Measurements from ENCODE around the gene ZFAND3. TPM values are rescaled to one million over a fixed set of nuclear protein-coding genes. Genes with fewer than 3 reads are reported as not detected.
"Not testable (repeated sequence)": the region's sequence is repeated elsewhere in the genome, so short reads cannot be mapped to it uniquely, and the experiment has no call there.

ZFAND3 gene
- total RNA-seq, 2 experiments from 2014 or later, result 32.3 to 37.9 TPM

- intact Hi-C loops (cut with micrococcal nuclease), result no loop called here
- H3K27me3 Mint-ChIP-seq, result no peaks in the 10 kb centered on the region
- H3K4me3 Mint-ChIP-seq, result no peak overlapping the region
- ChIA-PET CTCF (interaction anchor here (0.6 to 0.8 kb wide), 2 partner anchors 12 to 21 kb away, joined by 3 read pairs; no protein-coding TSS in a partner anchor), POLR2A (no interaction called here)
- peaks cover 12% of the 10 kb centered on the region for H3K36me3 Mint-ChIP-seq (ENCODE audit: low read depth)
- TF ChIP-seq, protein P1, sequence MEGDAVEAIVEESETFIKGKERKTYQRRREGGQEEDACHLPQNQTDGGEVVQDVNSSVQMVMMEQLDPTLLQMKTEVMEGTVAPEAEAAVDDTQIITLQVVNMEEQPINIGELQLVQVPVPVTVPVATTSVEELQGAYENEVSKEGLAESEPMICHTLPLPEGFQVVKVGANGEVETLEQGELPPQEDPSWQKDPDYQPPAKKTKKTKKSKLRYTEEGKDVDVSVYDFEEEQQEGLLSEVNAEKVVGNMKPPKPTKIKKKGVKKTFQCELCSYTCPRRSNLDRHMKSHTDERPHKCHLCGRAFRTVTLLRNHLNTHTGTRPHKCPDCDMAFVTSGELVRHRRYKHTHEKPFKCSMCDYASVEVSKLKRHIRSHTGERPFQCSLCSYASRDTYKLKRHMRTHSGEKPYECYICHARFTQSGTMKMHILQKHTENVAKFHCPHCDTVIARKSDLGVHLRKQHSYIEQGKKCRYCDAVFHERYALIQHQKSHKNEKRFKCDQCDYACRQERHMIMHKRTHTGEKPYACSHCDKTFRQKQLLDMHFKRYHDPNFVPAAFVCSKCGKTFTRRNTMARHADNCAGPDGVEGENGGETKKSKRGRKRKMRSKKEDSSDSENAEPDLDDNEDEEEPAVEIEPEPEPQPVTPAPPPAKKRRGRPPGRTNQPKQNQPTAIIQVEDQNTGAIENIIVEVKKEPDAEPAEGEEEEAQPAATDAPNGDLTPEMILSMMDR (IDR thresholded peaks at IDR 0.05), result no peak
- no peak for DNase-seq
- H3K9me3 Mint-ChIP-seq, result peaks cover under 1% of the 10 kb centered on the region
- no peak for ATAC-seq
- H3K4me1 Mint-ChIP-seq (ENCODE audit: low read depth), result peaks cover 61% of the 10 kb centered on the region
- H3K27ac Mint-ChIP-seq, result no peak overlapping the region
Measured at GRCh38 chr6:37942606-37943376, 123.3 kb downstream of the ZFAND3 start.

DNA sequence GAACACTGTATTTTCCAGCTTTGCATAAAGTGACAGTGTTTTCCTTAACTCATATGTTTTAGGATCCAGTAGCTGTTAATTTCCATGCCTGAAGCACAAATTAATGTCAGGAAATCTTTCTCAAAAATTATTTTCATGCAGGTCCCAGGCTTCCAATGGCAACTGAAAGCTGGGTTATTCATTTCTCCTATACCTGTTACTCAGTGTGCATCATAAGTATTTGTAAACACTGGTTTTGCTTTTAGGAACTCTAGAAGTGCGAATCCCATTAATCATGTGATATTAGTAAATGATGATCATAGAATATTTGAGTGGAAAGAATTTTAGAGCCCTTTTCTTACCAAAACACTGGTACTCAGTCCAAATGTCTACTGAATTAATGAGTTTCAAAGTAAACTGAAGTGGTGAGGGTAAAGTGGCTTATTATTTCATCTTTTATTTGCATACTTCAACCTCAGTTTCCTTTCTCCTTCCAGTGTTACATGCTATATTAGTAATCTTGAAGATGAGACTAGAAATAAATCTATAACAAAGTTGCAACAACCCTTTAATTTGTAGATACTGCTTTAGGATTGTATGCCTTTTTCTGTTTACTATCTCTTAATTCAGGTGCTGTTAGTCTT is 124.0 kb downstream of the ZFAND3 start:
- intact Hi-C loops (cut with micrococcal nuclease), result no loop called here
- ChIA-PET POLR2A (no interaction called here), CTCF (no interaction called here)
- Mint-ChIP-seq H3K4me3 (no peak overlapping the region), H3K36me3 (ENCODE audit: low read depth) (peaks cover 14% of the 10 kb centered on the region), H3K4me1 (ENCODE audit: low read depth) (peaks cover 57% of the 10 kb centered on the region), H3K27me3 (no peaks in the 10 kb centered on the region), H3K9me3 (peaks cover 3% of the 10 kb centered on the region), H3K27ac (no peak overlapping the region)
- ATAC-seq, result no peak
- TF ChIP-seq, protein P1 (IDR thresholded peaks at IDR 0.05), result no peak
- DNase-seq, result no peak

GRCh38 chr6:37946057-37946456 is 126.5 kb downstream of the ZFAND3 start:
- peaks cover 13% of the 10 kb centered on the region for H3K9me3 Mint-ChIP-seq
- H3K27me3 Mint-ChIP-seq, result no peaks in the 10 kb centered on the region
- peak overlapping the region; percentile 30 for H3K27ac Mint-ChIP-seq
- H3K4me3 Mint-ChIP-seq, result no peak overlapping the region
- ATAC-seq (peak; percentile 58), DNase-seq (no peak)
- TF ChIP-seq, protein P1 (IDR thresholded peaks at IDR 0.05), result no peak
- H3K4me1 Mint-ChIP-seq (ENCODE audit: low read depth), result peaks cover 60% of the 10 kb centered on the region
- POLR2A ChIA-PET, result no interaction called here
- CTCF ChIA-PET, result interaction anchor here (2.1 kb wide), 1 partner anchor 9 kb away, joined by 4 read pairs; no protein-coding TSS in a partner anchor
- peaks cover 24% of the 10 kb centered on the region for H3K36me3 Mint-ChIP-seq (ENCODE audit: low read depth)
- intact Hi-C loops (cut with micrococcal nuclease), result no loop called here

- TF ChIP-seq, protein P1 (IDR thresholded peaks at IDR 0.05), result no peak
- peaks cover 13% of the 10 kb centered on the region for H3K9me3 Mint-ChIP-seq
- no peak overlapping the region for H3K4me3 Mint-ChIP-seq
- H3K27ac Mint-ChIP-seq, result no peak overlapping the region
- POLR2A ChIA-PET, result no interaction called here
- peaks cover 70% of the 10 kb centered on the region for H3K4me1 Mint-ChIP-seq (ENCODE audit: low read depth)
- DNase-seq, result no peak
- no peaks in the 10 kb centered on the region for H3K27me3 Mint-ChIP-seq
- H3K36me3 Mint-ChIP-seq (ENCODE audit: low read depth), result peaks cover 24% of the 10 kb centered on the region
- CTCF ChIA-PET, result no interaction called here
- ATAC-seq, result no peak
- intact Hi-C loops (cut with micrococcal nuclease), result no loop called here
Measured at GRCh38 chr6:37947468-37947867, 127.9 kb downstream of the ZFAND3 start.

- Mint-ChIP-seq H3K4me1 (ENCODE audit: low read depth) (peaks cover 65% of the 10 kb centered on the region), H3K36me3 (ENCODE audit: low read depth) (peaks cover 24% of the 10 kb centered on the region), H3K9me3 (peaks cover 13% of the 10 kb centered on the region)
- H3K27me3 Mint-ChIP-seq; H3K4me3 Mint-ChIP-seq; intact Hi-C loops (cut with micrococcal nuclease); CTCF ChIA-PET; H3K27ac Mint-ChIP-seq; POLR2A ChIA-PET; ATAC-seq; DNase-seq: not testable (repeated sequence)
Measured at GRCh38 chr6:37948584-37948983, 129.1 kb downstream of the ZFAND3 start.

All from activated CD8-positive, alpha-beta T cell treated with anti-CD3 and anti-CD28 coated beads for 36 hours (primary cell).